Ovary (tissue), 3 donors: ENCODE results near the gene LAMP5.

Experiments
- POLR2A ChIP-seq: fragments of 450-650 bp; IDR thresholded peaks from one replicate; pipeline ENCODE4 v1.6.1; 2017; ENCODE audit warnings: antibody characterized with exemption, mild to moderate bottlenecking, moderate library complexity
- TF ChIP-seq, protein P1 (sequence below), 3 donors: fragments of 450-650 bp in 2 of 3; fragments of 200-600 bp in 1 of 3; IDR thresholded peaks; one replicate each; pipeline versions ENCODE4 v1.5.1 to v1.8.0; 2016 to 2022; ENCODE audit warnings: antibody characterized with exemption in 3 of 3, mild to moderate bottlenecking in 1 of 3
- donor health status: DM: no; HTN: no; CAD: no.

- TF ChIP-seq, protein P1, sequence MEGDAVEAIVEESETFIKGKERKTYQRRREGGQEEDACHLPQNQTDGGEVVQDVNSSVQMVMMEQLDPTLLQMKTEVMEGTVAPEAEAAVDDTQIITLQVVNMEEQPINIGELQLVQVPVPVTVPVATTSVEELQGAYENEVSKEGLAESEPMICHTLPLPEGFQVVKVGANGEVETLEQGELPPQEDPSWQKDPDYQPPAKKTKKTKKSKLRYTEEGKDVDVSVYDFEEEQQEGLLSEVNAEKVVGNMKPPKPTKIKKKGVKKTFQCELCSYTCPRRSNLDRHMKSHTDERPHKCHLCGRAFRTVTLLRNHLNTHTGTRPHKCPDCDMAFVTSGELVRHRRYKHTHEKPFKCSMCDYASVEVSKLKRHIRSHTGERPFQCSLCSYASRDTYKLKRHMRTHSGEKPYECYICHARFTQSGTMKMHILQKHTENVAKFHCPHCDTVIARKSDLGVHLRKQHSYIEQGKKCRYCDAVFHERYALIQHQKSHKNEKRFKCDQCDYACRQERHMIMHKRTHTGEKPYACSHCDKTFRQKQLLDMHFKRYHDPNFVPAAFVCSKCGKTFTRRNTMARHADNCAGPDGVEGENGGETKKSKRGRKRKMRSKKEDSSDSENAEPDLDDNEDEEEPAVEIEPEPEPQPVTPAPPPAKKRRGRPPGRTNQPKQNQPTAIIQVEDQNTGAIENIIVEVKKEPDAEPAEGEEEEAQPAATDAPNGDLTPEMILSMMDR (IDR thresholded peaks at IDR 0.05), result no peak
- TF ChIP-seq POLR2A, result no peak
Observed at GRCh38 chr20:9520086-9520485, 5.7 kb downstream of the LAMP5 start.
